Esophagus muscularis mucosa (tissue), 4 donors: Measurements from ENCODE around the gene DDX41. TPM values are rescaled to one million over a fixed set of nuclear protein-coding genes. Genes with fewer than 3 reads are reported as not detected.
A peak's percentile ranks its signal among the peaks of the same experiment; 100 is the strongest.

Experiments
- DNase-seq: peaks from one replicate; pipeline ENCODE4 v3.0.0-alpha.2; 2017; ENCODE audit errors: extremely low spot score
- H3K27ac ChIP-seq, 4 donors: fragments of 200-600 bp; sonication (generic); replicated peaks in 1 of 4; 1 replicate in 3 of 4; 2 replicates in 1 of 4; pipeline ENCODE4 v1.5.1; 2016 to 2019; ENCODE audit warnings: mild to moderate bottlenecking in 1 of 4
- H3K27me3 ChIP-seq, 4 donors: fragments of 200-600 bp; sonication (generic); one replicate each; pipeline versions ENCODE4 v1.5.1 to v1.6.0; 2016 to 2019
- H3K36me3 ChIP-seq, 4 donors: fragments of 200-600 bp; sonication (generic); one replicate each; pipeline ENCODE4 v1.5.1; 2016 to 2019
- H3K4me1 ChIP-seq, 4 donors: fragments of 200-600 bp; sonication (generic); one replicate each; pipeline ENCODE4 v1.5.1; 2016 to 2019
- H3K4me3 ChIP-seq, 4 donors: fragments of 200-600 bp; sonication (generic); 1 replicate in 2 of 4; 2 replicates in 2 of 4; pipeline ENCODE4 v1.5.1; 2016 to 2019; ENCODE audit warnings: mild to moderate bottlenecking in 4 of 4, moderate library complexity in 1 of 4
- H3K9me3 ChIP-seq, 4 donors: fragments of 200-600 bp; sonication (generic); 1 replicate in 3 of 4; 2 replicates in 1 of 4; pipeline ENCODE4 v1.5.1; 2016 to 2019
- EP300 ChIP-seq: sonication (generic); formaldehyde crosslinking; IDR thresholded peaks from one replicate; pipeline ENCODE4 v1.6.1; 2017; ENCODE audit warnings: antibody characterized with exemption
- POLR2A ChIP-seq: fragments of 450-650 bp; IDR thresholded peaks from one replicate; pipeline ENCODE4 v1.6.1; 2017; ENCODE audit warnings: antibody characterized with exemption, moderate library complexity, mild to moderate bottlenecking, low read depth
- POLR2AphosphoS5 ChIP-seq, 2 donors: sonication (generic); formaldehyde crosslinking; IDR thresholded peaks; one replicate each; pipeline ENCODE4 v1.6.1; 2017; ENCODE audit warnings: antibody characterized with exemption in 2 of 2
- WGBS: methylation state at CpG from one replicate; pipeline ENCODE4 v1.1.5; 2018; 5-methylcytosine and 5-hydroxymethylcytosine counted together
- intact Hi-C: fragments of 100-400 bp; cut with DNase I; formaldehyde crosslinking; loops from one replicate; pipeline ENCODE4 v1.15.1; 2023
- total RNA-seq, 4 donors: library from RNA; depleted of rRNA; stranded (reverse); fragments of >200 nt; gene quantifications; one replicate each; pipeline versions ENCODE4 v1.1.0 to v1.2.1, GENCODE V29; 2016
- TF ChIP-seq, protein P1 (sequence below), 3 experiments: fragments of 200-600 bp in 2 of 3; fragments of 450-650 bp in 1 of 3; sonication (generic) in 2 of 3; IDR thresholded peaks; one replicate each; pipeline ENCODE4 v1.5.1; 2017 to 2019; ENCODE audit warnings: antibody characterized with exemption in 3 of 3, mild to moderate bottlenecking in 2 of 3, moderate library complexity in 1 of 3

The DDX41 gene
- total RNA-seq, 4 donors from 2014 or later, result 58.1 to 92.1 (median 66.0) TPM

GRCh38 chr5:177472460-177473442, 44.0 kb downstream of the DDX41 start:
- Histone ChIP-seq H3K4me1 (peaks cover 59 to 96% (median 92%) of the 10 kb centered on the region in 4 donors), H3K27ac (peak overlapping the region; percentile 89 to 96 (median 94)), H3K9me3 (no peaks in the 10 kb centered on the region), H3K4me3 (peak overlapping the region; percentile 85 to 90 (median 88)), H3K36me3 (peaks cover 0 to 10% (median 9%) of the 10 kb centered on the region in 4 donors), H3K27me3 (no peaks in the 10 kb centered on the region)
- intact Hi-C loops, result no loop called here
- 3% methylated on average over 15 of the region's 93 CpGs for WGBS
- TF ChIP-seq EP300 (no peak), POLR2AphosphoS5 (IDR thresholded peaks at IDR 0.05) (no peak), POLR2A (no peak)
- TF ChIP-seq, protein P1, sequence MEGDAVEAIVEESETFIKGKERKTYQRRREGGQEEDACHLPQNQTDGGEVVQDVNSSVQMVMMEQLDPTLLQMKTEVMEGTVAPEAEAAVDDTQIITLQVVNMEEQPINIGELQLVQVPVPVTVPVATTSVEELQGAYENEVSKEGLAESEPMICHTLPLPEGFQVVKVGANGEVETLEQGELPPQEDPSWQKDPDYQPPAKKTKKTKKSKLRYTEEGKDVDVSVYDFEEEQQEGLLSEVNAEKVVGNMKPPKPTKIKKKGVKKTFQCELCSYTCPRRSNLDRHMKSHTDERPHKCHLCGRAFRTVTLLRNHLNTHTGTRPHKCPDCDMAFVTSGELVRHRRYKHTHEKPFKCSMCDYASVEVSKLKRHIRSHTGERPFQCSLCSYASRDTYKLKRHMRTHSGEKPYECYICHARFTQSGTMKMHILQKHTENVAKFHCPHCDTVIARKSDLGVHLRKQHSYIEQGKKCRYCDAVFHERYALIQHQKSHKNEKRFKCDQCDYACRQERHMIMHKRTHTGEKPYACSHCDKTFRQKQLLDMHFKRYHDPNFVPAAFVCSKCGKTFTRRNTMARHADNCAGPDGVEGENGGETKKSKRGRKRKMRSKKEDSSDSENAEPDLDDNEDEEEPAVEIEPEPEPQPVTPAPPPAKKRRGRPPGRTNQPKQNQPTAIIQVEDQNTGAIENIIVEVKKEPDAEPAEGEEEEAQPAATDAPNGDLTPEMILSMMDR (IDR thresholded peaks at IDR 0.05), result no peak
- no peak for DNase-seq

DNA sequence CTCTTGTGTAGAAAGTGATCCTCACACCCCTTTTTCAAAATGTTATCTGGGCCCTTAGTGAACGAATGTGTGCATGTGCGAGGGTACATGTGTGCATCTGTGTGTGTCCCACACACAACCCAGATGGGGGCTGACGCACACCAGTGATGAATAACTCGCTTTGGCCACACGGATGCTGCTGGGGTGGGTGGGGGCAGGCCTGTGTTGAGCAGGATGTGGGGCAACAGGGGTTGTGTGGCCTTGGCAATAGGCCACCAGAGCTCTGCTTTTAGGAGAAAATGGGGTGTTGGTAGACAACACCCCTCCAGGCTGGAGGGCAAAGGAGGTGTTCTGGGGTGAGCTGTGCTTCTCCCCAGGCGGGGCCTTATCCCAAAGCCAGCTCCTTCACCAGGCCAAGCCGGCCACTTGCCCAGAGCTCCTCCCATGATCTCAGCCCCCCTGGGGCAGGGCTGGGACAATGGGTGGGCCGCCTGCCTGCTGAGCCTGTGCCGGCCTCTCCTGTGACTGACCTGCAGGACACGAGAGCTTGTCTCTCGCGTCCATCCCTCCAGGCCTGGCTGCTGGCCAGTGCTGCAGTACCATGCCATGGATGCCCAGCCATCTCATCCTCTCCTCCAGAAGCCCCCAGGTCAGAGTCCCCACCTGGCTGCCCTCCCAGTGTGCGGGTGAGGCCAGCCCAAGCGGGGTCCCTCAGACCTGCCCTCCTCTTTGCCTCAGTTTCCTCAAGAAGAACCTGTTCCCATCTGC, 45.0 kb downstream of the DDX41 start:
- Histone ChIP-seq H3K36me3 (peaks cover 7 to 20% (median 18%) of the 10 kb centered on the region in 4 donors), H3K27me3 (no peaks in the 10 kb centered on the region), H3K4me1 (peaks cover 51 to 87% (median 82%) of the 10 kb centered on the region in 4 donors), H3K27ac (peak overlapping the region; percentile 89 to 96 (median 94)), H3K9me3 (no peaks in the 10 kb centered on the region), H3K4me3 (peak overlapping the region; percentile 85 to 90 (median 88))
- TF ChIP-seq POLR2A (no peak), POLR2AphosphoS5 (IDR thresholded peaks at IDR 0.05) (peak; percentile 40 to 57), EP300 (no peak)
- TF ChIP-seq, protein P1 (IDR thresholded peaks at IDR 0.05), result no peak
- 40% methylated on average over 1 of the region's 14 CpGs for WGBS
- intact Hi-C loops, result no loop called here
- no peak for DNase-seq

GRCh38 chr5:177470759-177471536, 45.8 kb downstream of the DDX41 start:
- Histone ChIP-seq H3K27ac (peak overlapping the region; percentile 89 to 96 (median 94)), H3K27me3 (no peaks in the 10 kb centered on the region), H3K36me3 (peaks cover 11 to 28% (median 27%) of the 10 kb centered on the region in 4 donors), H3K9me3 (no peaks in the 10 kb centered on the region), H3K4me1 (peaks cover 51 to 78% (median 74%) of the 10 kb centered on the region in 4 donors), H3K4me3 (peak overlapping the region in 1 of 4 donors; percentile 86)
- WGBS, result 73% methylated on average over 8 of the region's 10 CpGs
- no peak for DNase-seq
- intact Hi-C loops, result no loop called here
- TF ChIP-seq POLR2AphosphoS5 (IDR thresholded peaks at IDR 0.05) (no peak), EP300 (no peak), POLR2A (no peak)
- TF ChIP-seq, protein P1 (IDR thresholded peaks at IDR 0.05), result no peak

- peaks cover 48 to 68% (median 64%) of the 10 kb centered on the region in 4 donors for H3K4me1 ChIP-seq
- H3K27ac ChIP-seq, result peak overlapping the region; percentile 89 to 96 (median 94)
- peaks cover 11 to 38% (median 36%) of the 10 kb centered on the region in 4 donors for H3K36me3 ChIP-seq
- DNase-seq, result no peak
- H3K4me3 ChIP-seq, result peak overlapping the region in 1 of 4 donors; percentile 28
- no peaks in the 10 kb centered on the region for H3K9me3 ChIP-seq
- TF ChIP-seq POLR2A (no peak), POLR2AphosphoS5 (IDR thresholded peaks at IDR 0.05) (no peak), EP300 (no peak)
- TF ChIP-seq, protein P1 (IDR thresholded peaks at IDR 0.05), result no peak
- H3K27me3 ChIP-seq, result no peaks in the 10 kb centered on the region
- 65% methylated on average over 8 of the region's 8 CpGs for WGBS
- intact Hi-C loops, result no loop called here
Observed at GRCh38 chr5:177469750-177470525, 46.8 kb downstream of the DDX41 start.
